Loucy (cell line): ENCODE data around the gene BCO1.

Source experiments
- H2AFZ ChIP-seq: fragments of 200-600 bp; sonication (generic); 2 replicates; pipeline ENCODE4 v1.6.0; 2016; ENCODE audit warnings: antibody characterized with exemption, mild to moderate bottlenecking, low read length, moderate library complexity
- H3F3A ChIP-seq: fragments of 200-600 bp; 2 replicates; pipeline ENCODE4 v1.6.0; 2016; ENCODE audit warnings: antibody characterized with exemption, low read depth, mild to moderate bottlenecking
- H3K27me3 ChIP-seq: fragments of 200-600 bp; sonication (generic); 2 replicates; pipeline ENCODE4 v1.6.1; 2014; ENCODE audit warnings: low read length, mild to moderate bottlenecking; ENCODE audit not compliant: insufficient read depth, poor library complexity, severe bottlenecking
- H3K36me3 ChIP-seq: fragments of 200-600 bp; sonication (generic); 2 replicates; pipeline ENCODE4 v1.6.1; 2016; ENCODE audit warnings: low read length; ENCODE audit not compliant: insufficient read depth
- H3K4me1 ChIP-seq: fragments of 200-600 bp; sonication (generic); 2 replicates; pipeline ENCODE4 v1.5.1; 2014; ENCODE audit warnings: low read length, mild to moderate bottlenecking; ENCODE audit not compliant: insufficient read depth, poor library complexity, severe bottlenecking
- H3K4me2 ChIP-seq: fragments of 200-600 bp; sonication (generic); 2 replicates; pipeline ENCODE4 v1.6.0; 2014; ENCODE audit warnings: antibody characterized with exemption, low read length, low read depth, mild to moderate bottlenecking; ENCODE audit not compliant: poor library complexity, severe bottlenecking
- H3K4me3 ChIP-seq: fragments of 200-600 bp; sonication (generic); 2 replicates; pipeline ENCODE4 v1.5.1; 2014; ENCODE audit warnings: low read length, mild to moderate bottlenecking, mixed read lengths; ENCODE audit not compliant: poor library complexity, severe bottlenecking
- H3K79me2 ChIP-seq: fragments of 200-600 bp; sonication (generic); 2 replicates; pipeline ENCODE4 v1.6.1; 2014; ENCODE audit warnings: low read length; ENCODE audit not compliant: insufficient read depth
- H3K9ac ChIP-seq: fragments of 200-600 bp; sonication (generic); 2 replicates; pipeline ENCODE4 v1.6.0; 2014; ENCODE audit warnings: mild to moderate bottlenecking, low read depth, low read length, moderate library complexity; ENCODE audit not compliant: poor library complexity, severe bottlenecking
- H3K9me2 ChIP-seq: fragments of 200-600 bp; sonication (generic); replicated peaks from 2 replicates; pipeline ENCODE4 v1.6.1; 2016; ENCODE audit warnings: low read depth, low read length, mixed read lengths
- H3K9me3 ChIP-seq: fragments of 200-600 bp; sonication (generic); 2 replicates; pipeline ENCODE4 v1.6.1; 2014; ENCODE audit warnings: mild to moderate bottlenecking, antibody characterized with exemption, low read length, low read depth; ENCODE audit not compliant: insufficient read depth
- H4K20me1 ChIP-seq: fragments of 200-600 bp; sonication (generic); 2 replicates; pipeline ENCODE4 v1.6.0; 2014; ENCODE audit warnings: antibody characterized with exemption, low read length, mild to moderate bottlenecking; ENCODE audit not compliant: insufficient read depth, poor library complexity, severe bottlenecking
- CTCF ChIP-seq: fragments of 200-600 bp; sonication (generic); conservative IDR thresholded peaks from 2 replicates; pipeline ENCODE4 v1.5.1; 2014; ENCODE audit warnings: mild to moderate bottlenecking, antibody characterized with exemption, low read length
- EZH2phosphoT487 ChIP-seq: fragments of 200-600 bp; IDR thresholded peaks from 2 replicates; pipeline ENCODE4 v1.6.1; 2018; ENCODE audit warnings: antibody characterized with exemption, mild to moderate bottlenecking, moderate library complexity, borderline replicate concordance

Gene BCO1

GRCh38 chr16:81333356-81333755, 94.9 kb downstream of the BCO1 start:
- TF ChIP-seq CTCF = no peak
- no peak for TF ChIP-seq EZH2phosphoT487
- H3K36me3 ChIP-seq = no peaks in the 10 kb centered on the region
- no peaks in the 10 kb centered on the region for H3K9me2 ChIP-seq
- H3K9ac ChIP-seq = no peak overlapping the region
- no peak overlapping the region for H3K4me2 ChIP-seq
- H3K4me3 ChIP-seq = no peak overlapping the region
- no peak overlapping the region for H2AFZ ChIP-seq
- H3K4me1 ChIP-seq = no peaks in the 10 kb centered on the region
- no peaks in the 10 kb centered on the region for H4K20me1 ChIP-seq
- H3K27me3 ChIP-seq = no peaks in the 10 kb centered on the region
- no peaks in the 10 kb centered on the region for H3F3A ChIP-seq
- peaks cover 6% of the 10 kb centered on the region; the same call in 1 of the 2 replicates for H3K79me2 ChIP-seq
- no peaks in the 10 kb centered on the region for H3K9me3 ChIP-seq

GRCh38 chr16:81335669-81336068, 97.2 kb downstream of the BCO1 start:
- TF ChIP-seq CTCF = no peak
- no peak for TF ChIP-seq EZH2phosphoT487
- Histone ChIP-seq H3K9ac (no peak overlapping the region), H3K36me3 (no peaks in the 10 kb centered on the region), H3F3A (no peaks in the 10 kb centered on the region), H3K79me2 (no peaks in the 10 kb centered on the region; the same call in 1 of the 2 replicates), H3K4me1 (no peaks in the 10 kb centered on the region), H3K4me2 (no peak overlapping the region), H3K4me3 (no peak overlapping the region), H2AFZ (no peak overlapping the region), H3K9me2 (no peaks in the 10 kb centered on the region), H3K9me3 (no peaks in the 10 kb centered on the region), H3K27me3 (no peaks in the 10 kb centered on the region), H4K20me1 (no peaks in the 10 kb centered on the region)

GRCh38 chr16:81337097-81337496, 98.6 kb downstream of the BCO1 start:
- H2AFZ ChIP-seq = no peak overlapping the region
- no peaks in the 10 kb centered on the region for H3K27me3 ChIP-seq
- H3K9me2 ChIP-seq = no peaks in the 10 kb centered on the region
- H4K20me1 ChIP-seq = no peaks in the 10 kb centered on the region
- no peak overlapping the region for H3K4me3 ChIP-seq
- no peaks in the 10 kb centered on the region for H3K79me2 ChIP-seq
- no peaks in the 10 kb centered on the region for H3F3A ChIP-seq
- no peaks in the 10 kb centered on the region for H3K9me3 ChIP-seq
- TF ChIP-seq EZH2phosphoT487 (no peak), CTCF (no peak)
- H3K9ac ChIP-seq = no peak overlapping the region
- H3K4me2 ChIP-seq = no peak overlapping the region
- no peaks in the 10 kb centered on the region for H3K4me1 ChIP-seq
- H3K36me3 ChIP-seq = no peaks in the 10 kb centered on the region
